Vagina (tissue), 2 donors: ENCODE data around the gene PRSS36. TPM values are rescaled to one million over a fixed set of nuclear protein-coding genes. Genes with fewer than 3 reads are reported as not detected.
"Not testable (repeated sequence)": the region's sequence is repeated elsewhere in the genome, so short reads cannot be mapped to it uniquely, and the experiment has no call there.

ENCODE experiments used
- DNase-seq, 2 donors: peaks; one replicate each; pipeline ENCODE4 v3.0.0-alpha.2; 2017; ENCODE audit errors: extremely low spot score in 2 of 2
- H3K27ac ChIP-seq: fragments of 200-600 bp; sonication (generic); one replicate; pipeline ENCODE4 v1.5.1; 2019
- H3K27me3 ChIP-seq: fragments of 200-600 bp; sonication (generic); one replicate; pipeline ENCODE4 v1.5.1; 2019
- H3K36me3 ChIP-seq, 2 donors: fragments of 200-600 bp; sonication (generic); one replicate each; pipeline ENCODE4 v1.5.1; 2017 to 2019
- H3K4me1 ChIP-seq: fragments of 200-600 bp; sonication (generic); one replicate; pipeline ENCODE4 v1.5.1; 2019
- H3K4me3 ChIP-seq, 2 donors: fragments of 200-600 bp; sonication (generic); 1 replicate in 1 of 2; 2 replicates in 1 of 2; pipeline ENCODE4 v1.5.1; 2016 to 2019
- H3K9me3 ChIP-seq: fragments of 200-600 bp; sonication (generic); one replicate; pipeline ENCODE4 v1.5.1; 2019
- CTCF ChIP-seq, 3 experiments: fragments of 450-650 bp in 2 of 3; fragments of 200-600 bp in 1 of 3; sonication (generic) in 1 of 3; IDR thresholded peaks; one replicate each; pipeline ENCODE4 v1.5.1; 2017 to 2019; ENCODE audit warnings: antibody characterized with exemption in 3 of 3, mild to moderate bottlenecking in 2 of 3, moderate library complexity in 2 of 3
- POLR2A ChIP-seq, 2 donors: fragments of 450-650 bp; IDR thresholded peaks; one replicate each; pipeline ENCODE4 v1.6.1; 2017; ENCODE audit warnings: antibody characterized with exemption in 2 of 2, mild to moderate bottlenecking in 2 of 2, moderate library complexity in 2 of 2
- POLR2AphosphoS5 ChIP-seq, 2 donors: sonication (generic); formaldehyde crosslinking; IDR thresholded peaks; one replicate each; pipeline ENCODE4 v1.9.0; 2017; ENCODE audit warnings: antibody characterized with exemption in 2 of 2, mild to moderate bottlenecking in 2 of 2, low read depth in 1 of 2; ENCODE audit not compliant: insufficient read depth in 1 of 2
- intact Hi-C: fragments of 100-400 bp; cut with DNase I; formaldehyde crosslinking; loops from one replicate; pipeline ENCODE4 v1.15.1; 2023
- total RNA-seq: library from RNA; depleted of rRNA; stranded (reverse); fragments of >200 nt; gene quantifications from one replicate; pipeline ENCODE4 v1.2.3, GENCODE V29; 2016

The PRSS36 gene
- total RNA-seq, 1 donor from 2014 or later = 1.2 TPM

GRCh38 chr16:31106509-31107464, 43.1 kb downstream of the PRSS36 start:
- DNase-seq = no peak
- intact Hi-C loops = no loop called here

GRCh38 chr16:31105677-31106213, 44.1 kb downstream of the PRSS36 start:
- H3K4me3 ChIP-seq = no peak overlapping the region
- DNase-seq = no peak

More at GRCh38 chr16:31106509-31107464, 43.1 kb downstream of the PRSS36 start:
- Histone ChIP-seq H3K27me3 (no peaks in the 10 kb centered on the region), H3K4me1 (peaks cover 25% of the 10 kb centered on the region), H3K4me3 (no peak overlapping the region), H3K9me3 (no peaks in the 10 kb centered on the region), H3K27ac (no peak overlapping the region), H3K36me3 (peaks cover 0 to 25% of the 10 kb centered on the region in 2 donors)
- TF ChIP-seq CTCF (IDR thresholded peaks at IDR 0.05) (no peak), POLR2AphosphoS5 (IDR thresholded peaks at IDR 0.05; ENCODE audit: insufficient read depth in 1 of 2, low read depth in 1 of 2) (no peak), POLR2A (IDR thresholded peaks at IDR 0.05) (no peak)

GRCh38 chr16:31100876-31101641, 48.8 kb downstream of the PRSS36 start:
- H3K27me3 ChIP-seq, H3K9me3 ChIP-seq, intact Hi-C loops, H3K36me3 ChIP-seq, H3K27ac ChIP-seq, DNase-seq, H3K4me1 ChIP-seq, H3K4me3 ChIP-seq: not testable (repeated sequence)

More at GRCh38 chr16:31105677-31106213, 44.1 kb downstream of the PRSS36 start:
- intact Hi-C loops = no loop called here
- Histone ChIP-seq H3K36me3 (peaks cover 0 to 14% of the 10 kb centered on the region in 2 donors), H3K4me1 (peaks cover 25% of the 10 kb centered on the region), H3K27ac (peak overlapping the region; percentile 10), H3K27me3 (no peaks in the 10 kb centered on the region), H3K9me3 (no peaks in the 10 kb centered on the region)
- TF ChIP-seq POLR2A (IDR thresholded peaks at IDR 0.05) (no peak), POLR2AphosphoS5 (IDR thresholded peaks at IDR 0.05; ENCODE audit: insufficient read depth in 1 of 2, low read depth in 1 of 2) (peak in 1 of 2 donors; percentile 55), CTCF (IDR thresholded peaks at IDR 0.05) (peak; percentile 18 to 71 (median 67))

- Histone ChIP-seq H3K27me3 (no peaks in the 10 kb centered on the region), H3K9me3 (no peaks in the 10 kb centered on the region), H3K4me3 (no peak overlapping the region), H3K36me3 (no peaks in the 10 kb centered on the region), H3K27ac (no peak overlapping the region), H3K4me1 (no peaks in the 10 kb centered on the region)
- TF ChIP-seq POLR2A (IDR thresholded peaks at IDR 0.05) = no peak
- no peak for TF ChIP-seq POLR2AphosphoS5 (IDR thresholded peaks at IDR 0.05; ENCODE audit: insufficient read depth in 1 of 2, low read depth in 1 of 2)
- TF ChIP-seq CTCF (IDR thresholded peaks at IDR 0.05) = no peak
- no peak for DNase-seq
- intact Hi-C loops = no loop called here
Observed at GRCh38 chr16:31099860-31100638, 49.8 kb downstream of the PRSS36 start.
